IMR-90 (cell line): ENCODE data around the gene HASPIN. TPM values are rescaled to one million over a fixed set of nuclear protein-coding genes. Genes with fewer than 3 reads are reported as not detected.
A peak's percentile ranks its signal among the peaks of the same experiment; 100 is the strongest.

Experiments used
- ATAC-seq: fragments of 200-7000 bp; cut with Tn5 transposase; 2 replicates; pipeline ENCODE4 v1.9.1; 2020; ENCODE audit warnings: low read depth, mild to moderate bottlenecking, moderate library complexity
- BruUV-seq: library from RNA; stranded (reverse); fragments of 400-500 nt; replicated peaks from 2 replicates; lab custom pipeline; 2021; lab: Mats Ljungman, UMichigan
- CTCF ChIA-PET: fragments of 300-600 bp; formaldehyde crosslinking; extraction: SDS; loops from one replicate; lab custom pipeline; 2021; ENCODE audit warnings: antibody characterized with exemption; lab: Yijun Ruan, JAX
- POLR2A ChIA-PET: fragments of 300-600 bp; sonication (Branson Sonifier 250); formaldehyde crosslinking; loops from one replicate; lab custom pipeline; 2022; ENCODE audit warnings: antibody characterized with exemption; ENCODE audit not compliant: unreplicated experiment; lab: Charles Lee
- DNase-seq: peaks from one replicate; pipeline ENCODE4 v3.0.0; 2013
- H2AFZ ChIP-seq: replicated peaks from 2 replicates; pipeline ENCODE3; 2013; ENCODE audit warnings: low read length, mild to moderate bottlenecking; ENCODE audit not compliant: poor library complexity
- H2AK5ac ChIP-seq: 2 replicates; pipeline ENCODE4 v1.6.1; 2013; ENCODE audit warnings: low read depth, low read length, inconsistent platforms
- H2AK9ac ChIP-seq: replicated peaks from 2 replicates; pipeline ENCODE3; 2013; ENCODE audit warnings: mild to moderate bottlenecking, low read depth, low read length, moderate library complexity; ENCODE audit not compliant: poor library complexity
- H2BK120ac ChIP-seq: 2 replicates; pipeline ENCODE4 v1.6.1; 2013; ENCODE audit warnings: low read depth, low read length, inconsistent platforms
- H2BK15ac ChIP-seq: 3 replicates; pipeline ENCODE4 v1.6.1; 2013; ENCODE audit warnings: low read depth, low read length, inconsistent platforms
- H2BK20ac ChIP-seq: 2 replicates; pipeline ENCODE4 v1.6.1; 2013; ENCODE audit warnings: low read depth, mild to moderate bottlenecking, inconsistent platforms, low read length, moderate library complexity
- H2BK5ac ChIP-seq: 2 replicates; pipeline ENCODE4 v1.6.1; 2013; ENCODE audit warnings: mild to moderate bottlenecking, low read depth, low read length, inconsistent platforms; ENCODE audit not compliant: poor library complexity, severe bottlenecking
- H3K14ac ChIP-seq: replicated peaks from 2 replicates; pipeline ENCODE4 v1.6.1; 2013; ENCODE audit warnings: low read depth, low read length, inconsistent platforms
- H3K18ac ChIP-seq: 2 replicates; pipeline ENCODE4 v1.6.1; 2013; ENCODE audit warnings: low read depth, low read length, control low read depth
- H3K23ac ChIP-seq: 2 replicates; pipeline ENCODE4 v1.6.1; 2013; ENCODE audit warnings: low read depth, low read length, inconsistent platforms
- H3K27ac ChIP-seq: 2 replicates; pipeline ENCODE4 v1.5.1; 2013; ENCODE audit warnings: mild to moderate bottlenecking, control low read depth, low read length; ENCODE audit not compliant: insufficient read depth
- H3K27me3 ChIP-seq: 2 replicates; pipeline ENCODE4 v1.6.1; 2013; ENCODE audit warnings: low read length; ENCODE audit not compliant: control insufficient read depth, insufficient read depth
- H3K36me3 ChIP-seq: 2 replicates; pipeline ENCODE4 v1.6.1; 2013; ENCODE audit warnings: low read length, mixed read lengths; ENCODE audit not compliant: control insufficient read depth, insufficient read depth
- H3K4ac ChIP-seq: 2 replicates; pipeline ENCODE4 v1.6.1; 2013; ENCODE audit warnings: low read depth, low read length, inconsistent platforms
- H3K4me1 ChIP-seq: 2 replicates; pipeline ENCODE4 v1.6.1; 2013; ENCODE audit warnings: low read length, mixed read lengths; ENCODE audit not compliant: control insufficient read depth, insufficient read depth
- H3K4me2 ChIP-seq: 2 replicates; pipeline ENCODE4 v1.6.1; 2013; ENCODE audit warnings: low read depth, mild to moderate bottlenecking, control low read depth, low read length, moderate library complexity
- H3K4me3 ChIP-seq: 2 replicates; pipeline ENCODE4 v1.5.1; 2013; ENCODE audit warnings: low read depth, mild to moderate bottlenecking, control low read depth, low read length, moderate library complexity; ENCODE audit not compliant: insufficient read depth
- H3K56ac ChIP-seq: 2 replicates; pipeline ENCODE4 v1.6.1; 2013; ENCODE audit warnings: low read length, inconsistent platforms; ENCODE audit not compliant: insufficient read depth; ENCODE audit errors: extremely low read depth
- H3K79me1 ChIP-seq, 2 experiments: 2 replicates each; pipeline ENCODE4 v1.6.1; 2013; ENCODE audit warnings: low read length in 2 of 2, inconsistent platforms in 1 of 2, low read depth in 1 of 2
- H3K9ac ChIP-seq: 2 replicates; pipeline ENCODE4 v1.6.1; 2013; ENCODE audit warnings: low read depth, low read length, control low read depth
- H3K9me1 ChIP-seq: 2 replicates; pipeline ENCODE4 v1.6.1; 2013; ENCODE audit warnings: low read length, inconsistent platforms; ENCODE audit not compliant: insufficient read depth
- H3K9me3 ChIP-seq: 2 replicates; pipeline ENCODE4 v1.6.1; 2013; ENCODE audit warnings: low read length; ENCODE audit not compliant: control insufficient read depth, insufficient read depth
- H4K20me1 ChIP-seq: 2 replicates; pipeline ENCODE4 v1.6.1; 2013; ENCODE audit warnings: low read length, inconsistent platforms; ENCODE audit not compliant: insufficient read depth
- H4K5ac ChIP-seq: 2 replicates; pipeline ENCODE4 v1.6.1; 2013; ENCODE audit warnings: mild to moderate bottlenecking, low read depth, low read length, control low read depth
- H4K8ac ChIP-seq, 2 experiments: 2 replicates each; pipeline ENCODE4 v1.6.1; 2013; ENCODE audit warnings: low read depth in 2 of 2, low read length in 2 of 2, control low read depth in 1 of 2, inconsistent platforms in 1 of 2
- H4K91ac ChIP-seq: 2 replicates; pipeline ENCODE4 v1.6.1; 2013; ENCODE audit warnings: low read depth, low read length, inconsistent platforms; ENCODE audit not compliant: insufficient read depth
- CEBPB ChIP-seq: IDR thresholded peaks from 2 replicates; pipeline ENCODE4 v1.6.1; 2012; ENCODE audit warnings: low read depth, low read length, improper control_type of control experiment
- FOS ChIP-seq: fragments of 150-350 bp; IDR thresholded peaks from 2 replicates; pipeline ENCODE4 v1.6.1; 2016; ENCODE audit warnings: low read depth, low read length
- MAFK ChIP-seq: IDR thresholded peaks from 2 replicates; pipeline ENCODE4 v1.6.1; 2012; ENCODE audit warnings: low read depth, low read length, improper control_type of control experiment
- MXI1 ChIP-seq: IDR thresholded peaks from 2 replicates; pipeline ENCODE4 v1.6.1; 2012; ENCODE audit warnings: low read depth, mild to moderate bottlenecking, low read length, moderate library complexity, borderline replicate concordance
- NFE2L2 ChIP-seq: fragments of 150-350 bp; IDR thresholded peaks from 2 replicates; pipeline ENCODE4 v1.6.1; 2016; ENCODE audit warnings: low read depth, mild to moderate bottlenecking, low read length
- WGBS, 2 experiments: methylation state at CpG; one replicate each; pipeline versions ENCODE4 v1.1.5 to v1.1.7; 2013; ENCODE audit warnings: missing lambda C conversion rate in 2 of 2; ENCODE audit not compliant: insufficient read length in 1 of 2; ENCODE audit errors: extremely low coverage in 2 of 2; 5-methylcytosine and 5-hydroxymethylcytosine counted together
- dilution Hi-C: fragments of 300-500 bp; cut with HindIII; formaldehyde crosslinking; loops from one replicate; pipeline ENCODE4 v1.14.3; 2018; ENCODE audit warnings: low sequenced_read_pairs; ENCODE audit not compliant: unreplicated experiment
- in situ Hi-C: fragments of 300-500 bp; cut with MboI; formaldehyde crosslinking; loops from 3 replicates; pipeline ENCODE4 v1.14.3; 2019; ENCODE audit warnings: low sequenced_read_pairs, inconsistent platforms, mixed read lengths
- intact Hi-C: fragments of 100-400 bp; cut with micrococcal nuclease; formaldehyde crosslinking; loops from 2 replicates; pipeline ENCODE4 v1.10.0; 2022
- polyA plus RNA-seq, 3 experiments: library from polyadenylated mRNA; depleted of rRNA; stranded (reverse); fragments of >200 nt; gene quantifications; 2 replicates each; pipeline ENCODE4 v1.2.3, GENCODE V29; 2012; ENCODE audit warnings: low replicate concordance in 1 of 3
- total RNA-seq: library from RNA; depleted of rRNA; stranded (reverse); fragments of >200 nt; gene quantifications from 2 replicates; pipeline ENCODE4 v1.2.3, GENCODE V29; 2012

HASPIN gene
- total and polyA plus RNA-seq, 2 of the 4 experiments (the other 2 are of a cell fraction): 2.2 to 4.3 TPM

DNA sequence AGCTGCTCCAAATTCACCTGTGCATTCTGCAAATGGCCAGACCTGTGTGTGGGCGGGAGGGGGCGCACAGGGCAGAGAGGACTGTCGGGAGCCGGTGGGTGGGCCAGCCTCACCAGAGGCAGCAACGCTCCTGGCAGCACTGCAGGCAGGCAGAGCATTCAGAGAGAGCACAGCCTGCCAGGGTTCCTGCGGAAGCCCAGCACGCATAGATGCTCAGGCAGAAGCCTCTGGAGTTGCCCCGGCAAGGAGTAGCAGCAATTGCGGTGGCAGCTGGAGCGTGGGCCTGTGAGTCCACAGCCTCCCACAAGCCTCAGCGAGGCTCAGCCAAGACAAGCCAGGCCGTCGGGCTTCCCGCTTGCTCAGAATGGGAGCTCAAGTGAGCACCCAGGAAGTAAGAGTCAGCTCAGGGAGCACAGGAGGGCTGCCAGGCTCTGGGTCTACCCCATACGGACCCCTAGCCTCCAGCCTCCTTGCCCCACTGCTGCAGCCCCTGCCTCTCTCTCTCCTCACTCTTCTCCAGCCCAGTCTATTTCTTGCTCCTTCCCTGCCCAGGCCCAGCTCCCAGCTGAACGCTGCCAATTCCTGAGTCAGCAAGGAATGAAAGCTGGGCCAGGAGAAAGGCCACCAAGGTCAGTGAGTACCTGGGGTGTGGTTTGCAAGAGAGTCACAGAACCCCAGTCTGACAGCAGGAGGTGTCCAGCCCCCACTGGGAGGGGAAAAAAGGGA is 45.4 kb upstream of the HASPIN start:
- TF ChIP-seq NFE2L2: no peak
- peak; percentile 53; the same call in 1 of the 2 replicates for TF ChIP-seq MAFK
- no peak for TF ChIP-seq MXI1
- TF ChIP-seq CEBPB: no peak
- TF ChIP-seq FOS: no peak
- Histone ChIP-seq H3K14ac (no peak overlapping the region), H4K5ac (no peak overlapping the region), H3K4ac (no peak overlapping the region), H2BK5ac (no peak overlapping the region), H2AK9ac (no peak overlapping the region), H3K4me3 (no peak overlapping the region), H3K36me3 (no peaks in the 10 kb centered on the region), H3K9ac (no peak overlapping the region), H3K27me3 (peaks cover 2% of the 10 kb centered on the region; the same call in 1 of the 2 replicates), H3K4me2 (no peak overlapping the region), H2AFZ (peak overlapping the region; percentile 79), H2BK20ac (no peak overlapping the region), H3K23ac (no peak overlapping the region), H2BK120ac (no peak overlapping the region), H2BK15ac (no peak overlapping the region), H4K91ac (no peak overlapping the region), H3K18ac (no peak overlapping the region), H2AK5ac (no peak overlapping the region), H3K27ac (no peak overlapping the region), H3K79me1 (no peaks in the 10 kb centered on the region), H4K8ac (no peak overlapping the region), H3K9me1 (no peaks in the 10 kb centered on the region), H3K56ac (no peak overlapping the region; the same call in 1 of the 2 replicates), H3K9me3 (no peaks in the 10 kb centered on the region), H3K4me1 (no peaks in the 10 kb centered on the region), H4K20me1 (no peaks in the 10 kb centered on the region)
- CTCF ChIA-PET: interaction anchor here (0.6 to 1.4 kb wide), 2 partner anchors 56 to 59 kb away, joined by 3 read pairs; no protein-coding TSS in a partner anchor
- WGBS, 2 experiments: 13% methylated on average over 3 of the region's 16 CpGs; no CpG with 5 or more reads in 1 of the 2 experiments
- no TSS peak for BruUV-seq
- dilution Hi-C loops: no loop called here
- in situ Hi-C loops: no loop called here
- peak; percentile 45 for DNase-seq
- peak; percentile 46 for ATAC-seq
- intact Hi-C loops: no loop called here
- POLR2A ChIA-PET: no interaction called here
